Mammary epithelial cell (primary cell): ENCODE measurements around the gene CHD5.

Experiments used
- CTCF ChIP-seq, 2 donors: IDR thresholded peaks in 1 of 2; conservative IDR thresholded peaks in 1 of 2; 2 replicates each; pipeline ENCODE4 v1.5.1; 2011 to 2012; ENCODE audit warnings: inconsistent platforms in 2 of 2, low read length in 2 of 2, mild to moderate bottlenecking in 2 of 2, control low read depth in 1 of 2, low read depth in 1 of 2; ENCODE audit not compliant: insufficient read depth in 1 of 2; ENCODE audit errors: extremely low read depth in 1 of 2
- EZH2 ChIP-seq: IDR thresholded peaks from 2 replicates; pipeline ENCODE4 v1.6.1; 2012; ENCODE audit warnings: low read length, inconsistent platforms, borderline replicate concordance

GRCh38 chr1:6175411-6175828 is 4.7 kb downstream of the CHD5 start:
- no peak for TF ChIP-seq EZH2
- no peak for TF ChIP-seq CTCF (conservative IDR thresholded peaks at IDR 0.05 in 1 of 2, IDR thresholded peaks at IDR 0.05 in 1 of 2; ENCODE audit: extremely low read depth in 1 of 2, insufficient read depth in 1 of 2, low read depth in 1 of 2, low read length in 2 of 2)
